Ishikawa (cell line): ENCODE measurements around the gene KRT33B.

Experiments
- CEBPB ChIP-seq: IDR thresholded peaks from 2 replicates; pipeline ENCODE4 v1.6.1; 2012
- CREB1 ChIP-seq: IDR thresholded peaks from 2 replicates; pipeline ENCODE4 v1.6.1; 2012; ENCODE audit warnings: low read depth
- EGR1 ChIP-seq: IDR thresholded peaks from 2 replicates; pipeline ENCODE4 v1.6.1; 2012
- EP300 ChIP-seq: IDR thresholded peaks from 2 replicates; pipeline ENCODE4 v1.6.1; 2012; ENCODE audit warnings: borderline replicate concordance
- FOXM1 ChIP-seq: IDR thresholded peaks from 2 replicates; pipeline ENCODE4 v1.6.1; 2012; ENCODE audit warnings: low read depth, borderline replicate concordance
- MAX ChIP-seq: IDR thresholded peaks from 2 replicates; pipeline ENCODE4 v1.6.1; 2012
- NFIC ChIP-seq: IDR thresholded peaks from 2 replicates; pipeline ENCODE4 v1.6.1; 2012
- RAD21 ChIP-seq: IDR thresholded peaks from 2 replicates; pipeline ENCODE4 v1.6.1; 2012; ENCODE audit warnings: low read depth
- REST ChIP-seq: IDR thresholded peaks from 2 replicates; pipeline ENCODE4 v1.6.1; 2012; ENCODE audit warnings: low read depth, mild to moderate bottlenecking
- TAF1 ChIP-seq: IDR thresholded peaks from 2 replicates; pipeline ENCODE4 v1.6.1; 2012; ENCODE audit warnings: low read depth, mild to moderate bottlenecking
- TCF12 ChIP-seq: IDR thresholded peaks from 2 replicates; pipeline ENCODE4 v1.6.1; 2012; ENCODE audit warnings: low read depth
- TEAD4 ChIP-seq: IDR thresholded peaks from 2 replicates; pipeline ENCODE4 v1.6.1; 2012
- USF1 ChIP-seq: IDR thresholded peaks from 2 replicates; pipeline ENCODE4 v1.6.1; 2012
- YY1 ChIP-seq: IDR thresholded peaks from 2 replicates; pipeline ENCODE4 v1.6.1; 2012; ENCODE audit warnings: low read depth
- ZBTB7A ChIP-seq: IDR thresholded peaks from 2 replicates; pipeline ENCODE4 v1.6.1; 2012; ENCODE audit warnings: low read depth

Gene KRT33B

GRCh38 chr17:41406205-41406604 is 36.6 kb upstream of the KRT33B start:
- TF ChIP-seq EP300 (no peak), RAD21 (peak; percentile 38)

GRCh38 chr17:41404024-41404671 is 34.5 kb upstream of the KRT33B start:
- TF ChIP-seq USF1, result no peak
- TF ChIP-seq TEAD4, result no peak
- no peak for TF ChIP-seq TAF1
- TF ChIP-seq EP300, result no peak
- no peak for TF ChIP-seq ZBTB7A
- no peak for TF ChIP-seq YY1
- TF ChIP-seq RAD21, result no peak
- TF ChIP-seq EGR1, result no peak
- TF ChIP-seq REST, result no peak
- no peak for TF ChIP-seq MAX
- TF ChIP-seq CREB1, result no peak
- no peak for TF ChIP-seq NFIC

- TF ChIP-seq FOXM1 (no peak), ZBTB7A (no peak), CREB1 (no peak), TAF1 (no peak), USF1 (no peak), TEAD4 (no peak), TCF12 (no peak), YY1 (no peak), CEBPB (no peak), REST (no peak), RAD21 (no peak)
Measured at GRCh38 chr17:41403404-41404023, 33.9 kb upstream of the KRT33B start.

GRCh38 chr17:41402161-41402560 is 32.5 kb upstream of the KRT33B start:
- TF ChIP-seq EGR1 (no peak), RAD21 (no peak), ZBTB7A (no peak), REST (no peak), FOXM1 (no peak), YY1 (no peak), USF1 (no peak), MAX (no peak), CEBPB (no peak), CREB1 (no peak), TAF1 (no peak), EP300 (no peak), TEAD4 (no peak), TCF12 (no peak), NFIC (no peak)
